Stimulated activated CD8-positive, alpha-beta memory T cell treated with anti-CD3 and anti-CD28 coated beads, Interleukin-7, amount 100 ng/mL, for 24 hours (primary cell): Measurements from ENCODE around the gene DNAH1.

ENCODE experiments used
- DNase-seq: peaks from one replicate; pipeline ENCODE4 v3.0.0-alpha.2; 2020; ENCODE audit warnings: low read depth

DNAH1 gene

GRCh38 chr3:52447512-52448355, 131.6 kb downstream of the DNAH1 start:
- no peak for DNase-seq
